HEK293T (cell line): ENCODE measurements around the gene OR1L4.

Experiments
- ARNT ChIP-seq: fragments of 450-650 bp; IDR thresholded peaks from 2 replicates; pipeline ENCODE4 v1.6.1; 2017; ENCODE audit warnings: mild to moderate bottlenecking
- BHLHE40 ChIP-seq: fragments of 450-650 bp; IDR thresholded peaks from 2 replicates; pipeline ENCODE4 v1.6.1; 2016; ENCODE audit warnings: mild to moderate bottlenecking, moderate library complexity, borderline replicate concordance
- CTBP1 ChIP-seq: fragments of 450-650 bp; IDR thresholded peaks from 2 replicates; pipeline ENCODE4 v1.6.1; 2016; ENCODE audit warnings: borderline replicate concordance
- ELF4 ChIP-seq: fragments of 450-650 bp; IDR thresholded peaks from 2 replicates; pipeline ENCODE4 v1.6.1; 2017; ENCODE audit warnings: antibody characterized with exemption
- FOXA1 ChIP-seq: fragments of 450-650 bp; IDR thresholded peaks from 2 replicates; pipeline ENCODE4 v1.6.1; 2016; ENCODE audit warnings: mild to moderate bottlenecking
- FOXK2 ChIP-seq: fragments of 450-650 bp; IDR thresholded peaks from 2 replicates; pipeline ENCODE4 v1.6.1; 2016; ENCODE audit warnings: mild to moderate bottlenecking
- L3MBTL2 ChIP-seq: fragments of 450-650 bp; conservative IDR thresholded peaks from 2 replicates; pipeline ENCODE4 v1.6.1; 2016; ENCODE audit warnings: mild to moderate bottlenecking
- LEF1 ChIP-seq: fragments of 450-650 bp; IDR thresholded peaks from 2 replicates; pipeline ENCODE4 v1.6.1; 2017; ENCODE audit warnings: mild to moderate bottlenecking, borderline replicate concordance
- NFRKB ChIP-seq: fragments of 450-650 bp; IDR thresholded peaks from 2 replicates; pipeline ENCODE4 v1.6.1; 2016; ENCODE audit warnings: mild to moderate bottlenecking, moderate library complexity
- SP1 ChIP-seq: fragments of 450-650 bp; IDR thresholded peaks from 2 replicates; pipeline ENCODE4 v1.6.1; 2017
- SUZ12 ChIP-seq: fragments of 450-650 bp; IDR thresholded peaks from 2 replicates; pipeline ENCODE4 v1.6.1; 2016; ENCODE audit warnings: mild to moderate bottlenecking
- TARDBP ChIP-seq: fragments of 450-650 bp; IDR thresholded peaks from 2 replicates; pipeline ENCODE4 v1.6.1; 2016
- ZNF384 ChIP-seq: fragments of 450-650 bp; IDR thresholded peaks from 2 replicates; pipeline ENCODE4 v1.6.1; 2016
- TF ChIP-seq, protein P1 (sequence below): fragments of 450-650 bp; IDR thresholded peaks from 2 replicates; pipeline ENCODE4 v1.6.1; 2016

DNA sequence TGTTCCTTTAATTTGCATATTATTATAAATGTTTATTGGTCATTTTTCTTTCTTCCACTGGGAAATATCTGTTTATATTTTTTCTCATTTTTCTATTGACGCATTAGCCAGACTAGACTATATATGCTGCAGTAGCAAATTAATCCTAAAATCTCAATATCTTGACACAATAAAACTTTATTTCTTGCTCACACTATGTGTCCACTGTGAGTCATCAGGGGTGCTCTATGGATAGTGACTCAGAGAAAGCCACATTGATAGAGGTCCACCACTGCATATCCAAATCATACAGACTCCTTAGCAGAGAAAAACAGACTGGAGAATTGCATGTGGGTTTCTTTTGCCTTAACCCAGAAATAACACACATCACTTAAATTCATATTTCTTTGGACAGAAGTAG, 28.1 kb upstream of the OR1L4 start:
- TF ChIP-seq FOXK2 (no peak), TARDBP (no peak), ELF4 (no peak), ARNT (no peak), SP1 (no peak), BHLHE40 (no peak), SUZ12 (no peak), LEF1 (no peak), NFRKB (no peak), L3MBTL2 (no peak), ZNF384 (no peak), CTBP1 (no peak), FOXA1 (no peak)
- TF ChIP-seq, protein P1, sequence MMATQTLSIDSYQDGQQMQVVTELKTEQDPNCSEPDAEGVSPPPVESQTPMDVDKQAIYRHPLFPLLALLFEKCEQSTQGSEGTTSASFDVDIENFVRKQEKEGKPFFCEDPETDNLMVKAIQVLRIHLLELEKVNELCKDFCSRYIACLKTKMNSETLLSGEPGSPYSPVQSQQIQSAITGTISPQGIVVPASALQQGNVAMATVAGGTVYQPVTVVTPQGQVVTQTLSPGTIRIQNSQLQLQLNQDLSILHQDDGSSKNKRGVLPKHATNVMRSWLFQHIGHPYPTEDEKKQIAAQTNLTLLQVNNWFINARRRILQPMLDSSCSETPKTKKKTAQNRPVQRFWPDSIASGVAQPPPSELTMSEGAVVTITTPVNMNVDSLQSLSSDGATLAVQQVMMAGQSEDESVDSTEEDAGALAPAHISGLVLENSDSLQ = no peak
